OCI-LY7 (cell line): ENCODE data around the gene ERCC6. TPM values are rescaled to one million over a fixed set of nuclear protein-coding genes. Genes with fewer than 3 reads are reported as not detected.

Experiments used
- BruUV-seq: library from RNA; stranded (reverse); fragments of 400-500 nt; replicated peaks from 2 replicates; lab custom pipeline; 2021; lab: Mats Ljungman, UMichigan
- CTCF ChIA-PET: fragments of 300-600 bp; sonication (Branson Sonifier 250); formaldehyde crosslinking; loops from one replicate; lab custom pipeline; 2022; ENCODE audit warnings: antibody characterized with exemption; ENCODE audit not compliant: unreplicated experiment; lab: Charles Lee
- POLR2A ChIA-PET: fragments of 300-600 bp; sonication (Branson Sonifier 250); formaldehyde crosslinking; loops from one replicate; lab custom pipeline; 2022; ENCODE audit warnings: antibody characterized with exemption; lab: Charles Lee
- DNase-seq: peaks from one replicate; pipeline ENCODE4 v3.0.0-alpha.2; 2015; ENCODE audit warnings: low spot score
- H2AFZ ChIP-seq: fragments of 200-600 bp; sonication (generic), shearing (Covaris generic); 2 replicates; pipeline ENCODE4 v1.6.1; 2014; ENCODE audit warnings: mild to moderate bottlenecking, antibody characterized with exemption, low read length, moderate library complexity
- H3K27ac ChIP-seq: fragments of 200-600 bp; sonication (generic); 2 replicates; pipeline ENCODE4 v1.5.1; 2014; ENCODE audit warnings: mixed run types, low read depth, mild to moderate bottlenecking, moderate library complexity, low read length, inconsistent platforms; ENCODE audit not compliant: poor library complexity, severe bottlenecking
- H3K36me3 ChIP-seq: fragments of 200-600 bp; sonication (generic); 2 replicates; pipeline ENCODE4 v1.6.1; 2014; ENCODE audit warnings: mild to moderate bottlenecking, antibody characterized with exemption, low read length, moderate library complexity, mixed read lengths; ENCODE audit not compliant: insufficient read depth
- H3K4me1 ChIP-seq: fragments of 200-600 bp; sonication (generic); 2 replicates; pipeline ENCODE4 v1.5.1; 2014; ENCODE audit warnings: mild to moderate bottlenecking, low read length; ENCODE audit not compliant: insufficient read depth, poor library complexity, severe bottlenecking
- H3K4me2 ChIP-seq: fragments of 200-600 bp; sonication (generic); 2 replicates; pipeline ENCODE4 v1.6.1; 2014; ENCODE audit warnings: mild to moderate bottlenecking, low read length
- H3K4me3 ChIP-seq: fragments of 200-600 bp; sonication (generic); 2 replicates; pipeline ENCODE4 v1.5.1; 2014; ENCODE audit warnings: mild to moderate bottlenecking, low read depth, low read length; ENCODE audit not compliant: poor library complexity, severe bottlenecking
- H3K79me2 ChIP-seq: fragments of 200-600 bp; sonication (generic); 2 replicates; pipeline ENCODE4 v1.6.1; 2016; ENCODE audit warnings: low read depth, mild to moderate bottlenecking, low read length, moderate library complexity, mixed read lengths; ENCODE audit not compliant: insufficient read depth
- H3K9me2 ChIP-seq: fragments of 200-600 bp; sonication (generic); 2 replicates; pipeline ENCODE4 v1.6.1; 2016; ENCODE audit warnings: mild to moderate bottlenecking, low read length, mixed read lengths; ENCODE audit not compliant: insufficient read depth
- H3K9me3 ChIP-seq: fragments of 200-600 bp; sonication (generic); 2 replicates; pipeline ENCODE4 v1.6.1; 2014; ENCODE audit warnings: mild to moderate bottlenecking, mixed run types, low read length, mixed read lengths
- H4K20me1 ChIP-seq: fragments of 200-600 bp; sonication (generic); 2 replicates; pipeline ENCODE4 v1.6.1; 2014; ENCODE audit warnings: mild to moderate bottlenecking, antibody characterized with exemption, low read length, moderate library complexity, mixed read lengths; ENCODE audit not compliant: insufficient read depth
- CTCF ChIP-seq: fragments of 200-600 bp; sonication (generic); conservative IDR thresholded peaks from 2 replicates; pipeline ENCODE4 v1.5.1; 2014; ENCODE audit warnings: mild to moderate bottlenecking, antibody characterized with exemption, low read length, moderate library complexity, mixed read lengths
- EZH2phosphoT487 ChIP-seq: fragments of 200-600 bp; sonication (generic); IDR thresholded peaks from 2 replicates; pipeline ENCODE4 v1.6.1; 2018; ENCODE audit warnings: low read depth, borderline replicate concordance, mild to moderate bottlenecking, mixed run types, antibody characterized with exemption, low read length, moderate library complexity, mixed read lengths
- intact Hi-C: fragments of 100-400 bp; cut with micrococcal nuclease; formaldehyde crosslinking; loops from one replicate; pipeline ENCODE4 v1.10.0; 2022; ENCODE audit not compliant: unreplicated experiment
- total RNA-seq, 2 experiments: library from RNA; depleted of rRNA in 1 of 2; stranded (reverse); fragments of >200 nt in 1 of 2; shearing (Covaris generic) in 1 of 2; gene quantifications; 2 replicates each; pipeline ENCODE4 v1.2.3, GENCODE V29; 2014 to 2022

The ERCC6 gene
- total RNA-seq, 2 experiments from 2014 or later, result 7.8 to 25.7 TPM

GRCh38 chr10:49526619-49527018 lies 12.3 kb downstream of the ERCC6 start:
- H3K4me1 ChIP-seq, result no peaks in the 10 kb centered on the region
- no peak overlapping the region for H2AFZ ChIP-seq
- DNase-seq, result no peak
- no peak overlapping the region for H3K27ac ChIP-seq
- no peaks in the 10 kb centered on the region for H3K9me2 ChIP-seq
- ChIA-PET CTCF (no interaction called here), POLR2A (interaction anchor here (0.8 to 1.8 kb wide), 2 partner anchors 9 to 14 kb away, joined by 4 to 5 read pairs; no protein-coding TSS in a partner anchor)
- H3K9me3 ChIP-seq, result no peaks in the 10 kb centered on the region
- TF ChIP-seq EZH2phosphoT487, result no peak
- no peak for TF ChIP-seq CTCF
- no peak overlapping the region for H3K4me3 ChIP-seq
- no peaks in the 10 kb centered on the region for H3K79me2 ChIP-seq
- peaks cover 70% of the 10 kb centered on the region for H3K36me3 ChIP-seq
- H4K20me1 ChIP-seq, result no peaks in the 10 kb centered on the region
- no TSS peak for BruUV-seq
- intact Hi-C loops, result no loop called here
- no peak overlapping the region for H3K4me2 ChIP-seq

- ChIA-PET POLR2A (interaction anchor here (1.5 kb wide), 1 partner anchor 14 kb away, joined by 10 read pairs; the partner anchor contains the start of gene ERCC6), CTCF (interaction anchor here (0.5 kb wide), 1 partner anchor 869 kb away, joined by 5 read pairs; no protein-coding TSS in a partner anchor)
- no TSS peak for BruUV-seq
- Histone ChIP-seq H2AFZ (no peak overlapping the region), H4K20me1 (no peaks in the 10 kb centered on the region), H3K4me2 (no peak overlapping the region), H3K9me3 (no peaks in the 10 kb centered on the region), H3K79me2 (no peaks in the 10 kb centered on the region), H3K4me3 (no peak overlapping the region), H3K36me3 (peaks cover 52% of the 10 kb centered on the region), H3K4me1 (no peaks in the 10 kb centered on the region), H3K27ac (no peak overlapping the region), H3K9me2 (no peaks in the 10 kb centered on the region)
- TF ChIP-seq CTCF (no peak), EZH2phosphoT487 (no peak)
- DNase-seq, result no peak
- intact Hi-C loops, result no loop called here
These were observed 14.4 kb downstream of the ERCC6 start for GRCh38 chr10:49524496-49524895.

- Histone ChIP-seq H3K4me3 (no peak overlapping the region), H3K4me1 (no peaks in the 10 kb centered on the region), H3K9me3 (no peaks in the 10 kb centered on the region), H2AFZ (no peak overlapping the region), H3K36me3 (peaks cover 46% of the 10 kb centered on the region), H3K4me2 (no peak overlapping the region), H3K79me2 (no peaks in the 10 kb centered on the region), H4K20me1 (no peaks in the 10 kb centered on the region), H3K27ac (no peak overlapping the region), H3K9me2 (no peaks in the 10 kb centered on the region)
- CTCF ChIA-PET, result no interaction called here
- POLR2A ChIA-PET, result interaction anchor here (2.5 kb wide), 1 partner anchor 8 kb away, joined by 6 read pairs; no protein-coding TSS in a partner anchor
- TF ChIP-seq CTCF, result no peak
- TF ChIP-seq EZH2phosphoT487, result no peak
- intact Hi-C loops, result no loop called here
- DNase-seq, result no peak
- no TSS peak for BruUV-seq
These were observed 15.6 kb downstream of the ERCC6 start for GRCh38 chr10:49523301-49523700.
